GM21360 (cell line): ENCODE measurements around the gene OTUB2.
"Not testable (repeated sequence)": the region's sequence is repeated elsewhere in the genome, so short reads cannot be mapped to it uniquely, and the experiment has no call there.

Experiments
- ATAC-seq: cut with Tn5 transposase; IDR thresholded peaks from one replicate; pipeline ENCODE4 v1.9.1; 2021; ENCODE audit warnings: mild to moderate bottlenecking, moderate library complexity; ENCODE audit not compliant: unreplicated experiment

The OTUB2 gene

DNA sequence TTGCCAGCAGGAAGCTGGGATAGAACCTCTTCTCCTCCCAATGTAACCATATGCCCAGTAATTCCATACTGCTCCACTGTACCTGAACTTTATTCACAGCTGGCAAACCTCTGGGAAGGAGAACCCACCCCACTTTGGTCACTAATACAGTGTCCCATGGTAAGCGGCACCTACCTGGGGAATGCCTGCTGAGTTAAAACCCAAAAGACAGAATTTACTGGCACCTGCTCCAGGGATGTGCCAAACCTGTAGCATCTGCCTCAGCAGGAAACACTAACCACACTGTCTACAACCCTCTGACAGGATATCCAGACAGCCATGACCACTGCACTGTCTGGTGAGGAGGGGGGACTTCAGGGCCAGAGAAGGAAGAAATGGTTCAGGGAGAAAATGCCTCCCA is 28.3 kb downstream of the OTUB2 start:
- ATAC-seq = no peak

DNA sequence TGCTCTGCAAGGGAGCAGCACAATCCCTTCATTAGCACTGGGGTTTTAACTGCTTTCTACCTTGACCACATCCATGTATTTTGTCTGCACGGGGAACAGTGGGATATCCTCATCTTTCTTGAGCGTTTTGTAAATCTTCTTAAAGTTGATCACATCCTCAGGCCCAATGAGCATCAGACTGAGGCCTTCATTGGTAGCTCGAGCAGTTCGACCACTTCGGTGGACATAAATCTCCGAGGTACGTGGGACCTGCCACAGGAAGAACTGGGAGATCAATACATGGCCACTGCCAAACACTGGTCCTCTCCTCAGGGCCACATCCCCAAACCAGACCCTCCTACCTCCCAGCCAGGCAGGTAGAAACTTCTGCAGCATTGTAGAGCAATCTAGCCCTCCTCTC is 28.8 kb downstream of the OTUB2 start:
- no peak for ATAC-seq

DNA sequence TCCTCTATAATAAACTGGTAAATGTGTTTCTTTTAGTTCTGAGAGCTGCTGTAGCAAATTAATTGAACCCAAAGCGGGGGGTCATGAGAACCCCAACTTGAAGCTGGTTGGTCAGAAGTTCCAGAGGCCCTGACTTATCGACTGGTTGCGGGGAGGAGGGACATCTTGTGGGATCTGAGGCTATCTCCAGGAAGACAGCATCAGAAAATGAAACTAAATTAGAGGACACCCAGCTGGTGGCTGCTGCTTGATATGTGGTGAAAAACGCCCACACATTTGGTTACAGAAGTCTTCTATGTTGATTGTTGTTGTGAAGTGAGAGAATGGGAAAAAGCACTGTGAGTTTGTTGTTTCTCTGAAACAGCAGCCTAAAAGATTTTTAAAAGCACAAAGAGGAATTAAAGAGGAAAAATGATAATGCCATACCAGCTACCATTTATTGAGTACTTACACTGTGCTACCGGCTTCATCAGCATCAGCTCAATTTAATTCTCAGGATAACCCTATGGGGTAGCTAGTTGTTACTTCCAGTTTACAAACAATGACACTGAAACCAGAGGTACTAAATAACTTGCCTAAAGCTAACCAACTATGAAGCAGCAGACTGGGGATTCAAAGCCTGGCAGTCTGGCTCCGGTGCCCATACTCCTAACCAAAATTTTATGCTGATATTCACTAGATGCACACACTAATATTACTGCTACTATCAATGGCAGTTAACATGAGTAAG is 30.6 kb downstream of the OTUB2 start:
- peak; percentile 58 for ATAC-seq

DNA sequence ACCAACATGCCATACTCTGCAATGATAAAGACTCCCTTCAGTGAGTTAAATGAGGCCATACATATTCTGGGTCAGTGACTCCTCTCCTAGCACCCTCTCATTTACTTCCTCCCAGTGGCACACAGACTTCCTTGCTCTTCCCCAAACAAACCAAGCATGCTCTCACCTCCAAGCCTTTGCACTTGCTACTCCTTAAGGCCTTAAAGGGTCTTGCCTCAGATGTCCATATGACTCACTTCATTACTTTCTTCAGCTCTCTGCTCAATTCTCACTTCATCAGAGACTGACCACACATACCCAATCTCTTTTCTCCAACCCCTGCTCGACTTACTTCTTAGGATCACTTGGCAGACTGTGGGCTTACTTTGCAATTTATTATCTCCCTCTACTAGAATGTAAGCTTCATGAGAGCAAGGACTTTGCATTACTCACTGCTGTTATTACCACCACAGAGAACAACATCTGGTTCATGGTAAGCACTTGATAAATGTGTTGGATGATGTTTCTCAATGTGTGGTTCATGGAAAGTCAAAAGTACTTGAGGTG is 32.1 kb downstream of the OTUB2 start:
- ATAC-seq = no peak

DNA sequence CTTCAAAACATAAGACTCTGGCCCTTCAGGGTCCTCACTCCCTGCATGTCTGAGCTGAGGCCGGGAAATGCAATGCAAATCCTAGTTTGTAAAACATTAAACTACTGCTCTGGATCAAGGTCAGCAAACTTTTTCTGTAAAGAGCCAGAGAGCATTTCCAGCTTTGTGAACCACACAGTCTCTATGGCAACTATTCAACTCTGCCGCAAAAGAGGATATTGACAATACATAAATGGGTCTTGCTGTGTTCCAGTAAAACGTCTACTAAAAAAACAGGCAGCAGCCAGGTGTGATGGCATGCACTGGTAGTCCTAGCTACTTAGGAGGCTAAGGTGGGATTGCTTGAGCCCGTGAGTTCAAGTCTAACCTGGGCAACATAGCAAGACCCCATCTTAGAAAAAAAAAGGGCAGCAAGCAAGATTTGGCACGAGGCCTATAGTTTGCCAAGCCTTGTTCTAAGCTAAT is 32.6 kb downstream of the OTUB2 start:
- ATAC-seq = no peak

DNA sequence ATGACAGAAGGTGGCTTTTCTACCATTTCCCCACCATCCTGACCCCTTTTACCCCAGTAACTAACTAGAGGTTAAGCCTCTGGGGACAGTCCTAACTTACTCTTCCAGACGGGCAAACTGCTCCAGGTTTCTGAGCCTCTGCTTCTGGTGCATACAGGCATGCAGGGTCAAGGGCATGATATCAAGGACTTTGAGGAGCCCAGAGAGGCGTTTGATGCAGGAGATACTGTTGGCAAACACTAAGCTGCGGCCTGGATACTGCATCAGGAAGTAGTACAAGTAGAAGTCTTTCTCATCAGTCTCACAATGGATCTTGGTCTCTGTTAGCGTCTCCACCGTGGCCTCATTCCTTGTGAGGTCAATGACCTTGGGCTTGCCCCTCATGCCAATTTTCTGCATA is 33.9 kb downstream of the OTUB2 start:
- no peak for ATAC-seq

DNA sequence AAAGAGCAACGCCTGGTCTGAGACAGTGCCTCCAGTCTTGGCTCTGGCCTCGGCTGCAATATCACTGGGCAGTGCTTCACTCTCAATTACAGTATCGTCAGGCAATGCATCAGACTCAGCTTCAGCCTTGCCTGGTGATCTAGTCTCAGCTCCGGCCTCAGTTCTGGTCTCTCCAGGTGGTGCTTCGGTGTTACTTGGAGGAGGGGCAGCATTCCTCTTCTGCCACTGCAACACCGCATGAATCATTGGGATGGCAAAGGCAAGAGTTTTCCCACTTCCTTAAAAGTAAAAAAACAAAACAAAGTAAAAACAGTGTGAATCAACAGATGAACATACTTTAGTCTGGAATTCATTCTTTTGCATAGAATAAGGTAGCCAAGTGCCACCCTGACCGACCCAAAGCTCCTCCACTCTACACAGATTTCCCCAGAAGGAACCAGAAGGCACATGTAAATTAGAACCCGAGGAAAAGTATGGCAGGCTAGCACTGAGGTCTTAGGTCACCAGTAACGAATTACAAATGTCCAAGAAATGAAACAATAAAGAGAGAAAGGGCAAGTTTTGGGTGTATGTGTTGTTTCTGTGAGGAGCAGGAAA is 36.3 kb downstream of the OTUB2 start:
- ATAC-seq = no peak

DNA sequence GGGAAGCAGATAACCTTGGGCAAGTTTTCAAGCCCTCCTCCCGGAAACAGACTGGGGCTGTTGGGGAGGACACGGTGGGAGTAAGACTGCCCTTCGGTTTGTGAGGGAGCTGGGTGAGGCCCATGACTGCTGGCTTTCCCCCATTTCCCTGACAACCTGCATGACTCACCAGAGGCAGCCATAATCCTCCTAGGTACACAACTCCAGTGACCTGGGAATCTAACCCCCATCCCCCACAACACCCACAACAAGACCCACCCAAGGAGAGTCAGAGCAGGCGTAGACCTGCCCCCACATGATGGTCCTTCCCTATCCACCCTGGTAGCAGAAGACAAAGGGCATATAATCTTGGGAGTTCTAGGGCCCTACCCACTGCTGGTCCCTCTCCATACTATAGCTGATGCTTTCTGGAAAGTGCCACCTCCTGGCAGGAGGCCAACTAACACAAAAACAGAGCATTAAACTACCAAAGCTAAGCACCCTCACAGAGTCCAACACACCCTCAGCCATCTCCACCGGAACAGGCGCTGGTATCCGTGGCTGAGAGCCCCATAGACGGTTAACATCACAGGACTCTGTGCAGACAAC is 40.0 kb downstream of the OTUB2 start:
- no peak for ATAC-seq

DNA sequence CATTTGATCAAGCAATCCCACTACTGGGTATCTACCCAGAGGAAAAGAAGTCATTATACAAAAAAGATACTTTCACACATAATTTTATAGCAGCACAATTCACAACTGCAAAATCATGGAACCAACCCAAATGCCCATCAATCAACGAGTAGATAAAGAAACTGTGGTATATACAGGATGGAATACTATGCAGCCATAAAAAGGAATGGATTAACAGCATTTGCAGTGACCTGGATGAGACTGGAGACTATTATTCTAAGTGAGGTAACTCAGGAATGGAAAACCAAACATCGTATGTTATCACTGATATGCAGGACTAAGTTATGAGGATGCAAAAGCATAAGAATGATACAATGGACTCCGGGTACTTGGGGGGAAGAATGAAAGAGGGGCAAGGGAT is 45.9 kb downstream of the OTUB2 start:
- not testable (repeated sequence) for ATAC-seq

DNA sequence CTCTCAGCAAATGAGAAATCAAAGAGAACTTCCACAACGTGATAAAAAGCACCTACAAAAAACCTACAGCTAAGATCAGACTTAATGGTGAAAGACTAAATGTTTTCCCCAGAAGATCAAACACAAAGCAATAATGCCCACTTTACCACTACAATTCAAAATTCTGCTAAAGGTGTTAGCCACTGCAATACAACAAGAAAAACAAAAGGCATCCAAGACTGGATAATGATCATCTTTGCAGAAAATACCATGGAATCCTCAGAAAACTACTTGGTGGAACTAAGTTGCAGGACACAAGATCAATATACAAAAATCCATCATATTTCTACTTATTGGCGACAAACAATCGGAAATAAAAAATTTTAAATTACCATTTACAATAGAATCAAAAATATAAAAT is 48.4 kb downstream of the OTUB2 start:
- ATAC-seq = no peak

DNA sequence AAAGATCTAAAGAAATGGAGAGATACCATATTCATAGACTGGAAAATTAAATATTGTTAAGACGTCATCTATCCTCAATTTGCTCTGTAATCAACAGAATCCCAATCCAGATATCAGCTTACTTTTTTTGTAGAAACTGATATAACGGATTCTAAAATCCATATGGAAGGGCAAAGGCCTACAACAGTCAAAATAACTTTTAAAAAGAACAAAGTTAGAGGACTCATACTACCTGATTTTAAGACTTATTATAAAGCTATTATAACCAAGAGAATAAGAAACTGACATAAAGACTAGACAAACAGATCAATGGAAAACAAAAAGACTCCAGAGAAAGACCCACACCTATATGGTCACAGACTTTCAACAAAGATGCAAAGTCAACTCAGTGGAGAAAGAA is 48.9 kb downstream of the OTUB2 start:
- ATAC-seq = no peak

DNA sequence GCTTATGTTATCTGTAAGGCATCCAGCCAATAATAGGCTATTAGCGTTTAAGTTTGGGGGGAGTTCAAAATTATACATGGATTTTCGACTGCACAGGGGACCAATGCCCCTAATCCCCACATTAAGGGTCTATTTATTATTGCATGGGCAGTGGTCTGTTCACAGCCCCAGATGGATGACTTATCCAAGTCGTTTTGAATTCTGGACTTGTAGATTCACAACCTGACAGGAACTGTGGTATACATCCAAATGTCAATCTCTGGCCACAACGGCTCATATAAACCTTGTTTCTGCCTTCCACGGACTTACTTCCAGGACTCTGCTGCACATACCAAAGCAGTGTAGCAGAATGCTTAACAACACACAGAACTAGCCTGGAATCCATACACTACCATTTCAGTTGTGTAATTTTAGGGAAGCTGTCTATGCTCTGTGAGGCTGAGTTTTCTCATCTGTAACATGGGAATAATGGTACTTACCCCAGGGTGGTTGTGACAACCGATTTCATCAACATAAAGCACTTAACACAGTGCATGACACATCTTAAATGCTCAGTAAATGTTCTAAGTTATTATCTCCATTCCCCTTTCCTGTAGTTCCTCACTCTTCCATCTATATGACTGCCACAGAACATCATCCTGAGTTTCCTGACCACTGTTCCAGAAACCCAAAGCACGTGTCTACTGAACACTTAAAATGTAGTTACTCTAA is 51.1 kb downstream of the OTUB2 start:
- ATAC-seq = no peak

DNA sequence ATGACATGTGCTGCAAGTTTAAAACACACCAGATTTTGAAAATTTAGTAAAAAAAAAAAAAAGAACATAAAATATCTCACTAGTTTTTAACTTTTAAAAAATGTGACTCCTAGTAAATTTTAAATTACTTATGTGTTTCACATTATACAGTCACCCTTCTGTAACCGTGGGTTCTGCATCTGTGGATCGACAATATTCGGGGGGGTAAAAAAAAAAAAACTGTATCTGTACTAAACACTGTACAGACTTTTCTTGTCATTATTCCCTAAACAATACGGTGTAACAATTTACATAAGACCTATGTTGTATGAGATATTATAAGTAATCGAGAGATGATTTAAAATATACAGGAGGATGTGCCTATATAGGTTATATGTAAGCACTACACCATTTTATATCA is 51.7 kb downstream of the OTUB2 start:
- ATAC-seq = no peak

DNA sequence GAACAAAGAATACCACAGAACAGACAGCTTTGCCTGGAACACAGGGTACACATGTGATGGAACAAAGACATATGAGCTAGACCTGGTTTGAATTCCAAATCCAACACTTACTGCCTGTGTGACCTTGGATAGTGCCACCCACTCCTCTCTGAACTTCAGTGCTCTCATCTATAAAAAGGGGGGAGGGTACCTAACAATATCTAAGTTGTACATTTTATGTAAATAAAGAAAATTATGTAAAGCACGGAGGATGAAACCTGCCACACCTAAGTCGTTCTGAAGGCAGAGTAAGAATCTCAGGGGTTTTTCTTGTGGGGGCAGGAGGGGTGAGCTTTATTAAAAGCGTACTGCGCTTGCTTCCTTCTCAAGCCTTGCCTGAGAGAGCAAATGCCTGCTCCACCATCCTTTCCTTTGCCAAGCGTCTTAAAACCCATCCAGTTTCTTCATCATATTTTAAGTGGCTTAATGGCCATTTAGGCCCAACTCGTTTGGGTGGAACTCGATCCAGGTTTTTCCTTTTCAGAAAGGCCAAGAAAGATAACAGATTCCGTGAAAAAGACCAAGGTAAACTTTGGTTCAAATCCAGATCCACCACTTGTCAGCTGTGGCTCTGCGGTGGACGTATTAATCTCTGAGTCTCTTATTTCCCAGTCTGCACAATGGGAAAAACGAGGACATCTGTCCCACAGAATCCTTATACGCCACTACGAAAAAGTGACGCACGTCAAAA is 53.9 kb downstream of the OTUB2 start:
- no peak for ATAC-seq

DNA sequence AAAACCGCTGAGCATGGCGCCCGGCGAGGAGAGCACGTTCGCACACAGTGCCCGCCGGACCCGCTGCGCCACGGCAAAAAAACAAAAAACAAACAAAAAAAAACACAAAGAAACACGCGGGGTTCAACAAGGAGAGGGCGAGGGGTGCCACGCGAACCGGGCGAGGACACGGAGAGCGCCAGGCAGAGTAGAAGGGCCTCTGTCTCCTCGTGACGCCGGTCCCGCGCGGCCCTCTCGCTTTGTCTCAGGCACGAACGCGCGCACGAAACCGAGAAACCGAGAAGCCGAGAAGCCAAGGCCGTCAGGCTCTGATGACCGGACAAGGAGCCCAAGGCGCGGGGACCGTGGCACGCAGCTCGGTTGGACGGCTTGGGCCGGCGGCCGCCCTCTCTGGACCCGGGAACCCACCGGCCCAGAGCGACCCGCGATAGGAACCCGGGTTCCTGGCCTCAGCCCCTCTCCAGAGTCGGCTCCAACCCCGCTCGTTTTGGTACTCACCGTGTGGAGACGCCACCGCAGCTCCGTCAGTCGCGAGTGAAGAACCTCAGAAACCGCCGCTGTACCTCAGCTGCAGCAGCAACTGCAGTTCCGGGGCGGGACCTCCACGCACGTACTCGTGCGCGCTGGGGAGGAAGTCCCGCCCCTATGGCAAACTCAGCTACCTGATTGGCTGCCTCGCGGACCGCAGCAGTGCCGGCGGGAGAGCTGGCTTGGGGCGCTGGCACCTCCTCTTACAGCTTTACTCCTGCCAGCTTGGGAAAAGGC is 54.7 kb downstream of the OTUB2 start, which contains the start of the genes DDX24 and IFI27L1:
DDX24 (minus strand) TSS at position 582 of the 765 bp plus-strand sequence. CDS start 1,460 bp downstream, outside the sequence.
IFI27L1 (plus strand) TSS at position 690 of the 765 bp plus-strand sequence. CDS start 15,628 bp downstream, outside the sequence.
- peak; percentile 96 for ATAC-seq

DNA sequence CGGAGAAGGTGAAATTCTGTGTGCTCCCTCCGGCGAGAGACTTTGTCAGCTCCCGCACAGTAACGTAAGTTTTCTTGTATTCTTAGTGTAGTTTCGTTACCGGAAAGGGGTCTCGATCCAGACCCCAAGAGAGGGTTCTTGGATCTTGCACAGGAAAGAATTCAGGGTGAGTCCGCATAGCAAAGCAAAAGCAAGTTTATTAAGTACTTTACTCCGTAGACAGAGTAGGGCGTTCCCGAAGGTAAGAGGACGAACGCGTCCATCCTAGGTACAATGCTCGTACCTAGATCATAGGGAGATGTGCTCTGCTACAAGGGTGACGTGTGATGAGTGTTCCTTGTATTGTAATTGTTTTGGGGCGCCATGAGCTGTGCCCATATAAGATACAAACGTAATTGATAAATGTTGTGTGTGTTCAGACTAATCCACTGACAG is 55.3 kb downstream of the OTUB2 start:
- ATAC-seq = peak; percentile 29

DNA sequence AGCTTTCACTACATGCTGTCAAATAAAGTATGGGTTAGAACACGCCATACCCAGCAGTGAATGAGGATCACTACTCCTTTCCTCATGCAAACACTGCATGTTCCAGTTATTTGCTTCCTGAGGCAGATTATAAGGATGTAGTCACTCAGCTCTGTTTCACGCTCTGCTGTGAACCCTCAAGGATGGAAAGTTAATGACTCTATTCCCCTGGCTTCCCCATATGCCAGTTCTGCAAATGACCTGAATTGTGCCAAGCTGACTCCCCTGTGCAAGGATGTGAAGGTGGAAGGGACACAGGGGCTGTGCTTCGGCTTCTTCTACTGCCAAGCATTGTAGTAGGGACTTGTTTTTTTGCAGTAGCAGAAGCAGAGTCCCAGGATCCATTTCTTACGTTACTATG is 61.8 kb downstream of the OTUB2 start:
- ATAC-seq = no peak

DNA sequence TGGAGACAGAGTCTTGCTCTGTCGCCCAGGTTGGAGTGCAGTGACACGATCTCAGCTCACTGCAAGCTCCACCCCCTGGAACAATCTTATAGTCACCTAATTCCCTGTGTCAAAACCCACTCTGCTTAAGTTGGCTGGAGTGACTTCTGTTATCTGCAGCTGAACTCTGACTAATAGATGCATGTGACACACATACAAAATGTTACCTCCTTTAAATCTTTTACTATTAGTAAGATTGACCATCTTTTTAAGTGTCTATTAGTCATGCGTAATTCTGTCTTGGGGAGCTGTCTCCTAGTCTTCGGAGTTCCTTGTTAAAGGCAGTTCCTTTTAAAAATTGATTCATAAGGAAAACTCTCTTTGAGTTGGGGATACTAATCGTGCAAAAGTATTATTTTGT is 62.4 kb downstream of the OTUB2 start:
- no peak for ATAC-seq

DNA sequence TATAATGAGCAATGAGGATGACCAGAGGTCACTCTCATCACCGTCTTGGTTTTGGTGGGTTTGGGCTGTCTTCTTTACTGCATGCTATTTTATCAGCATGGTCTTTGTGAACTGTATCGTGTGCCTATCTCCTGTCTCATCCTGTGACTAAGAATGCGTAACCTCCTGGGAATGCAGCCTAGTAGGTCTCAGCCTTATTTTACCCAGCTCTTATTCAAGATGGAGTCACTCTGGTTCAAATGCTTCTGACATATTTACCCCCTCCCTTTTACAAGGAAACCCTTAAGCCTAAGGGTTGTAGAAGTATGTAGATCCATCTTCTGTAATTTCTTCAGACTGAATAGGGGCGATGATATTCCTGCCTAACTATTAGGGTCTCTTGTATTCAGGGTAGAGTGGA is 63.3 kb downstream of the OTUB2 start:
- no peak for ATAC-seq

DNA sequence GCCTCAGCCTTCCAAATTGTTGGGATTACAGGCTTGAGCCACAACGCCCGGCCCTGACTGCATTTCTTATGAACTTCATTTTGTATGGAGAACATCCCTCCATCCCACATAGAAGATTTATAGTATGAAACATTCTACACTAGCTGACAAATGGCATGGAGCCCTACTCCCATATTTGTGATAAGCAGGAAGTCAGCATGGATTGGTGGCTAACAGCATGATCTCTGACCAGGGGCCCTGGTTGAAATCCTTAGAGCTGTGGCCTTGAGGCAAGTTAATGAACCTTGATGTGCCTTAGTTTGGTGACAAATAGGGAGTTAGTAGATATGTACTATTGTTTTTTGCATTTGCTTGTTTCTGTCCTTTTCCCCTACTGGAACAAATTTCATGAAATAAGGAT is 67.3 kb downstream of the OTUB2 start:
- ATAC-seq = no peak
